Heart left ventricle (tissue), 16 donors: ENCODE data around the gene TRIM9. TPM values are rescaled to one million over a fixed set of nuclear protein-coding genes. Genes with fewer than 3 reads are reported as not detected.

Experiments
- ATAC-seq, 4 donors: fragments of 200-7000 bp; cut with Tn5 transposase; one replicate each; pipeline ENCODE4 v1.9.1; 2020 to 2022; ENCODE audit warnings: moderate library complexity in 4 of 4, mild to moderate bottlenecking in 3 of 4, moderate number of reproducible peaks in 1 of 4
- DNase-seq, 5 donors: peaks; one replicate each; pipeline ENCODE4 v3.0.0-alpha.2; 2020
- H3K27ac ChIP-seq, 12 donors: fragments of 200-600 bp; sonication (generic) in 4 of 12; one replicate each; pipeline versions ENCODE4 v1.5.0 to v1.8.0; 2016 to 2022; ENCODE audit warnings: mild to moderate bottlenecking in 2 of 12
- H3K27me3 ChIP-seq, 9 donors: fragments of 200-600 bp; sonication (generic) in 2 of 9; one replicate each; pipeline versions ENCODE4 v1.5.1 to v1.8.0; 2016 to 2022; ENCODE audit warnings: mild to moderate bottlenecking in 3 of 9
- H3K36me3 ChIP-seq, 9 donors: fragments of 200-600 bp; sonication (generic) in 2 of 9; one replicate each; pipeline versions ENCODE4 v1.5.0 to v1.8.0; 2018 to 2022; ENCODE audit warnings: mild to moderate bottlenecking in 2 of 9
- H3K4me1 ChIP-seq, 12 donors: fragments of 200-600 bp; sonication (generic) in 4 of 12; one replicate each; pipeline versions ENCODE4 v1.5.0 to v1.8.0; 2016 to 2022; ENCODE audit warnings: mild to moderate bottlenecking in 3 of 12
- H3K4me3 ChIP-seq, 12 donors: fragments of 200-600 bp; sonication (generic) in 4 of 12; one replicate each; pipeline versions ENCODE4 v1.5.0 to v1.8.0; 2017 to 2022; ENCODE audit warnings: mild to moderate bottlenecking in 9 of 12, moderate library complexity in 4 of 12
- H3K9me3 ChIP-seq, 12 donors: fragments of 200-600 bp; sonication (generic) in 4 of 12; one replicate each; pipeline versions ENCODE4 v1.5.0 to v1.8.0; 2016 to 2022; ENCODE audit warnings: mild to moderate bottlenecking in 1 of 12
- POLR2A ChIP-seq, 2 donors: fragments of 450-650 bp; IDR thresholded peaks; one replicate each; pipeline ENCODE4 v1.6.1; 2017; ENCODE audit warnings: antibody characterized with exemption in 2 of 2, mild to moderate bottlenecking in 2 of 2, moderate library complexity in 2 of 2
- whole genome bisulfite sequencing, 4 donors: extraction: QIAGEN DNeasy Blood & Tissue Kit in 2 of 4; methylation state at CpG; one replicate each; pipeline versions ENCODE4 v1.1.5 to v1.1.7; 2013 to 2018; 5-methylcytosine and 5-hydroxymethylcytosine counted together
- intact Hi-C, 10 donors: fragments of 100-400 bp; cut with DNase I; formaldehyde crosslinking; loops; one replicate each; pipeline versions ENCODE4 v1.11.1 to v1.14.2; 2022
- polyA plus RNA-seq, 2 donors: library from polyadenylated mRNA; stranded (reverse); fragments of 200-250 nt; gene quantifications; one replicate each; pipeline ENCODE4 v1.2.3, GENCODE V29; 2013
- total RNA-seq, 9 donors: library from RNA; depleted of rRNA in 2 of 9; stranded (reverse); fragments of >200 nt in 2 of 9; fragmentation: NEBNext Ultra II Directional in 3 of 9; extraction: Animal tissue kit (Norgen Biotek cat#: 25700) in 3 of 9; gene quantifications; one replicate each; pipeline versions ENCODE4 v1.1.0 to v1.2.4, GENCODE V29; 2016 to 2023
- TF ChIP-seq, protein P1 (sequence below), 12 donors: fragments of 200-600 bp; sonication (generic) in 4 of 12; IDR thresholded peaks; one replicate each; pipeline versions ENCODE4 v1.5.0 to v1.8.0; 2018 to 2022; ENCODE audit warnings: antibody characterized with exemption in 12 of 12, mild to moderate bottlenecking in 5 of 12
- donor health status: ischemic (EF 13 %, LVEDD 7.1; RV severe dilation, severe dysfunction).
- donor health status: healthy with polysubstance abuse.
- donor health status: DM: no; HTN: yes; CAD: no.
- donor health status: DM: no; HTN: no; CAD: no.
- donor health status: ischemic (EF 25% LVEDD 6.9; RV normal size, moderate dysfunction).
- donor health status: ischemic (EF 25% LVEDD 5.7; RV mildly dilated, moderate dysfunction).
- donor health status: healthy.
- donor health status: DM: yes; HTN: yes; CAD: no.
- donor health status: ischemic (EF 35%, LVEDD 5.7; RV mildly dilated, moderate dysfunction).
- donor health status: nonischemic (EF 11% LVEDD 7.7; RV severe dilation, severe dysfunction).
- donor health status: DM: yes; HTN: yes; CAD: no.
- donor health status: PGD.
- donor health status: ischemic (EF 29% LVEDD 5.4; RV normal size, mild dysfunction).
- donor health status: nonischemic (EF 23%, LVEDD 6.1; RV moderate dilation, normal function).

The TRIM9 gene
- total and polyA plus RNA-seq, 11 donors: 0.20 to 1.7 (median 0.50) TPM

- ATAC-seq (peak in 1 of 4 donors; percentile 56), DNase-seq (no peak)
- no peak overlapping the region for H3K4me3 ChIP-seq
- no peak overlapping the region for H3K27ac ChIP-seq
- H3K4me1 ChIP-seq: no peaks in the 10 kb centered on the region
- 79 to 88% (median 83%) methylated on average over 6 of the region's 6 CpGs for WGBS, 4 donors
- H3K36me3 ChIP-seq: no peaks in the 10 kb centered on the region
- peaks cover 0 to 10% (median 0%) of the 10 kb centered on the region in 12 donors for H3K9me3 ChIP-seq
- no peaks in the 10 kb centered on the region for H3K27me3 ChIP-seq
- intact Hi-C loops: no loop called here
- TF ChIP-seq POLR2A (IDR thresholded peaks at IDR 0.05): no peak
- TF ChIP-seq, protein P1, sequence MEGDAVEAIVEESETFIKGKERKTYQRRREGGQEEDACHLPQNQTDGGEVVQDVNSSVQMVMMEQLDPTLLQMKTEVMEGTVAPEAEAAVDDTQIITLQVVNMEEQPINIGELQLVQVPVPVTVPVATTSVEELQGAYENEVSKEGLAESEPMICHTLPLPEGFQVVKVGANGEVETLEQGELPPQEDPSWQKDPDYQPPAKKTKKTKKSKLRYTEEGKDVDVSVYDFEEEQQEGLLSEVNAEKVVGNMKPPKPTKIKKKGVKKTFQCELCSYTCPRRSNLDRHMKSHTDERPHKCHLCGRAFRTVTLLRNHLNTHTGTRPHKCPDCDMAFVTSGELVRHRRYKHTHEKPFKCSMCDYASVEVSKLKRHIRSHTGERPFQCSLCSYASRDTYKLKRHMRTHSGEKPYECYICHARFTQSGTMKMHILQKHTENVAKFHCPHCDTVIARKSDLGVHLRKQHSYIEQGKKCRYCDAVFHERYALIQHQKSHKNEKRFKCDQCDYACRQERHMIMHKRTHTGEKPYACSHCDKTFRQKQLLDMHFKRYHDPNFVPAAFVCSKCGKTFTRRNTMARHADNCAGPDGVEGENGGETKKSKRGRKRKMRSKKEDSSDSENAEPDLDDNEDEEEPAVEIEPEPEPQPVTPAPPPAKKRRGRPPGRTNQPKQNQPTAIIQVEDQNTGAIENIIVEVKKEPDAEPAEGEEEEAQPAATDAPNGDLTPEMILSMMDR (IDR thresholded peaks at IDR 0.05): no peak
Observed at GRCh38 chr14:51139121-51139681, 44.3 kb upstream of the TRIM9 start.

GRCh38 chr14:51138404-51139103 is 43.6 kb upstream of the TRIM9 start:
- WGBS, 4 donors: 67 to 86% (median 79%) methylated on average over 2 of the region's 2 CpGs
- Histone ChIP-seq H3K4me3 (no peak overlapping the region), H3K4me1 (no peaks in the 10 kb centered on the region), H3K27me3 (no peaks in the 10 kb centered on the region), H3K36me3 (no peaks in the 10 kb centered on the region), H3K9me3 (peaks cover 0 to 10% (median 0%) of the 10 kb centered on the region in 12 donors), H3K27ac (no peak overlapping the region)
- no peak for ATAC-seq
- DNase-seq: no peak
- TF ChIP-seq, protein P1 (IDR thresholded peaks at IDR 0.05): no peak
- TF ChIP-seq POLR2A (IDR thresholded peaks at IDR 0.05): no peak
- intact Hi-C loops: no loop called here

- 69 to 91% (median 76%) methylated on average over 2 of the region's 2 CpGs for WGBS, 4 donors
Observed at GRCh38 chr14:51131516-51131915, 36.6 kb upstream of the TRIM9 start.

DNA sequence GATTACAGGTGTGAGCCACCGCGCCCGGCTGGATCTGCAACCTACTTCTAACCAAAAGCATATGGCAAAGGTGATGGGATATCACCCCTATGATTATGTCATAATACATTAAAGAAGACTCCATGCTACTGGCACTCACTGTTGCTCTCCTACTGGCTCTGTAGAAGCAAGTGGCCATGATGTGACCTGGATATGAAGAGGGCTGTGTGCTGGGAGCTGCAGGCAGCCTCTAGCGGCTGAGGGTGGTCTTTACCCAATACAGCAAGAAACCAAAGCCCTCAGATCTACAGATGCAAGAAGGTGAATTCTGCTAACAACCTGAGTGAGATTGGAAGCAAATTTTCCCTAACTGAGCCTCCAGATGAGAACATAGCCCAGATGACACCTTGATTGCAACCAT is 34.2 kb upstream of the TRIM9 start:
- no peaks in the 10 kb centered on the region for H3K4me1 ChIP-seq
- TF ChIP-seq, protein P1 (IDR thresholded peaks at IDR 0.05): no peak
- no peak for TF ChIP-seq POLR2A (IDR thresholded peaks at IDR 0.05)
- intact Hi-C loops: no loop called here

More at GRCh38 chr14:51131516-51131915, 36.6 kb upstream of the TRIM9 start:
- Histone ChIP-seq H3K27ac (no peak overlapping the region), H3K9me3 (peaks cover 0 to 18% (median 0%) of the 10 kb centered on the region in 12 donors), H3K27me3 (no peaks in the 10 kb centered on the region), H3K4me3 (no peak overlapping the region), H3K36me3 (no peaks in the 10 kb centered on the region), H3K4me1 (no peaks in the 10 kb centered on the region)
- ATAC-seq (no peak), DNase-seq (no peak)
- intact Hi-C loops: no loop called here
- TF ChIP-seq POLR2A (IDR thresholded peaks at IDR 0.05): no peak
- TF ChIP-seq, protein P1 (IDR thresholded peaks at IDR 0.05): no peak

More for the DNA sequence above, 34.2 kb upstream of the TRIM9 start:
- peaks cover 0 to 18% (median 0%) of the 10 kb centered on the region in 12 donors for H3K9me3 ChIP-seq
- no peak overlapping the region for H3K4me3 ChIP-seq
- H3K27me3 ChIP-seq: no peaks in the 10 kb centered on the region
- no peak for ATAC-seq
- no peak overlapping the region for H3K27ac ChIP-seq
- DNase-seq: no peak
- no peaks in the 10 kb centered on the region for H3K36me3 ChIP-seq
- WGBS, 4 donors: 90 to 93% (median 90%) methylated on average over 4 of the region's 4 CpGs
